Mesothelial cell of epicardium (in vitro differentiated cells): ENCODE measurements around the gene CAPZA2. TPM values are rescaled to one million over a fixed set of nuclear protein-coding genes. Genes with fewer than 3 reads are reported as not detected.

Source experiments
- DNase-seq, 2 experiments: peaks; one replicate each; pipeline ENCODE4 v3.0.0; 2021; ENCODE audit warnings: low spot score in 2 of 2; ENCODE audit not compliant: unreplicated experiment in 2 of 2
- H3K27ac Mint-ChIP-seq: 2 replicates; pipeline ENCODE4 v1.8.0; 2021; ENCODE audit warnings: mixed read lengths
- H3K27me3 Mint-ChIP-seq: 2 replicates; pipeline ENCODE4 v1.8.0; 2021; ENCODE audit warnings: low read depth, mixed read lengths
- H3K36me3 Mint-ChIP-seq: 2 replicates; pipeline ENCODE4 v1.8.0; 2021; ENCODE audit warnings: mixed read lengths
- H3K4me1 Mint-ChIP-seq: 2 replicates; pipeline ENCODE4 v1.8.0; 2021; ENCODE audit warnings: mixed read lengths
- H3K4me3 Mint-ChIP-seq: 2 replicates; pipeline ENCODE4 v1.8.0; 2021; ENCODE audit warnings: mild to moderate bottlenecking, moderate library complexity, mixed read lengths
- H3K9me3 Mint-ChIP-seq: 2 replicates; pipeline ENCODE4 v1.8.0; 2021; ENCODE audit warnings: mixed read lengths
- CTCF ChIP-seq: fragments of 200-600 bp; sonication (generic); IDR thresholded peaks from one replicate; pipeline ENCODE4 v1.5.0; 2021; ENCODE audit warnings: antibody characterized with exemption; ENCODE audit not compliant: unreplicated experiment
- total RNA-seq: library from RNA; stranded (reverse); gene quantifications from 3 replicates; pipeline ENCODE4 v1.2.1, GENCODE V29; 2021

The CAPZA2 gene
- total RNA-seq, 1 donor from 2014 or later, result 109 TPM

GRCh38 chr7:116834815-116835504 is 27.4 kb upstream of the CAPZA2 start:
- Mint-ChIP-seq H3K27me3 (no peaks in the 10 kb centered on the region), H3K27ac (no peak overlapping the region), H3K9me3 (no peaks in the 10 kb centered on the region), H3K4me1 (peaks cover 6% of the 10 kb centered on the region), H3K4me3 (no peak overlapping the region), H3K36me3 (no peaks in the 10 kb centered on the region)
- no peak for TF ChIP-seq CTCF
- no peak for DNase-seq

GRCh38 chr7:116836048-116836447 is 26.3 kb upstream of the CAPZA2 start:
- H3K36me3 Mint-ChIP-seq, result no peaks in the 10 kb centered on the region
- H3K4me1 Mint-ChIP-seq, result peaks cover 6% of the 10 kb centered on the region
- H3K27me3 Mint-ChIP-seq, result peaks cover under 1% of the 10 kb centered on the region
- DNase-seq, result no peak
- H3K27ac Mint-ChIP-seq, result no peak overlapping the region
- TF ChIP-seq CTCF, result no peak
- no peaks in the 10 kb centered on the region for H3K9me3 Mint-ChIP-seq
- no peak overlapping the region for H3K4me3 Mint-ChIP-seq

- H3K9me3 Mint-ChIP-seq, result no peaks in the 10 kb centered on the region
- no peak overlapping the region for H3K4me3 Mint-ChIP-seq
- DNase-seq, result no peak
- no peaks in the 10 kb centered on the region for H3K36me3 Mint-ChIP-seq
- H3K27me3 Mint-ChIP-seq, result peaks cover 6% of the 10 kb centered on the region
- no peak overlapping the region for H3K27ac Mint-ChIP-seq
- TF ChIP-seq CTCF, result no peak
- peaks cover 6% of the 10 kb centered on the region for H3K4me1 Mint-ChIP-seq
These were observed 25.5 kb upstream of the CAPZA2 start for GRCh38 chr7:116836911-116837310.

GRCh38 chr7:116837586-116837985 is 24.8 kb upstream of the CAPZA2 start:
- Mint-ChIP-seq H3K4me3 (no peak overlapping the region), H3K4me1 (peaks cover 6% of the 10 kb centered on the region), H3K36me3 (no peaks in the 10 kb centered on the region), H3K27ac (no peak overlapping the region), H3K9me3 (no peaks in the 10 kb centered on the region), H3K27me3 (peaks cover 6% of the 10 kb centered on the region)
- TF ChIP-seq CTCF, result no peak
- no peak for DNase-seq

GRCh38 chr7:116840256-116840655 is 22.1 kb upstream of the CAPZA2 start:
- Mint-ChIP-seq H3K4me3 (no peak overlapping the region), H3K9me3 (no peaks in the 10 kb centered on the region), H3K36me3 (no peaks in the 10 kb centered on the region), H3K27ac (no peak overlapping the region), H3K4me1 (peaks cover 5% of the 10 kb centered on the region), H3K27me3 (peaks cover 6% of the 10 kb centered on the region)
- TF ChIP-seq CTCF, result no peak
- DNase-seq, result no peak
